ENCODE data around the gene DNAJC5. TPM values are rescaled to one million over a fixed set of nuclear protein-coding genes. Genes with fewer than 3 reads are reported as not detected.

Gene DNAJC5
- total RNA-seq, 4 donors from 2014 or later = 41.3 to 137 (median 113) TPM

DNA sequence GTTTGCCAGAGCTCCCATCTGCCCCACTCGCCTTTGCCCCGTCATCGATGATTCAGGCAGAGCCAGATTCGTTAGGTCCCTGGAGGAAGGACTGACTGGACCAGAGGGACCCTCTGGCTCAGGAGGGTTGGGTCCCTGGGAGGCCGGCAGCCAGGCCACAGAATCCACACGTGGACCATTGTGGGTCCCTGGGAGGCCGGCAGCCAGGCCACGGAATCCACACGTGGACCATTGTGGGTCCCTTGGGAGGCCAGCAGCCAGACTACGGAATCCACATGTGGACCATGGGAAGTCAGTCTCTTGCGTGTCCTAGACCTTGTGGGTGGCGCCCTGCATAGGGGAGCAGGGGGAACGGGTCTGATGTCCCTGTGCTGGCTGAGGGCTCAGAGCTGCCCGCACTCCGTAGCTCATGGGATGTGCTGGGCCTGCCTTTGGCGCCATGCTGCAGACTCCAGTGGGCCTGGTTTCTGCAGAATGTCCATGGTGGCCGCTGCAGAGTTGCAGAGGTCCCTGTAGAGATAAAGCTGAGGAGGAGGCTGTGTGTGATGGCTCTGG, 37.8 kb downstream of the DNAJC5 start:
- Histone ChIP-seq H3K4me3 (no peak overlapping the region), H3K4me1 (no peaks in the 10 kb centered on the region), H3K36me3 (peaks cover 0 to 87% (median 0%) of the 10 kb centered on the region in 3 donors), H3K27ac (no peak overlapping the region), H3K9me3 (no peaks in the 10 kb centered on the region), H3K27me3 (no peaks in the 10 kb centered on the region)
- no peak for TF ChIP-seq POLR2A (IDR thresholded peaks at IDR 0.05)
- TF ChIP-seq, protein P1, sequence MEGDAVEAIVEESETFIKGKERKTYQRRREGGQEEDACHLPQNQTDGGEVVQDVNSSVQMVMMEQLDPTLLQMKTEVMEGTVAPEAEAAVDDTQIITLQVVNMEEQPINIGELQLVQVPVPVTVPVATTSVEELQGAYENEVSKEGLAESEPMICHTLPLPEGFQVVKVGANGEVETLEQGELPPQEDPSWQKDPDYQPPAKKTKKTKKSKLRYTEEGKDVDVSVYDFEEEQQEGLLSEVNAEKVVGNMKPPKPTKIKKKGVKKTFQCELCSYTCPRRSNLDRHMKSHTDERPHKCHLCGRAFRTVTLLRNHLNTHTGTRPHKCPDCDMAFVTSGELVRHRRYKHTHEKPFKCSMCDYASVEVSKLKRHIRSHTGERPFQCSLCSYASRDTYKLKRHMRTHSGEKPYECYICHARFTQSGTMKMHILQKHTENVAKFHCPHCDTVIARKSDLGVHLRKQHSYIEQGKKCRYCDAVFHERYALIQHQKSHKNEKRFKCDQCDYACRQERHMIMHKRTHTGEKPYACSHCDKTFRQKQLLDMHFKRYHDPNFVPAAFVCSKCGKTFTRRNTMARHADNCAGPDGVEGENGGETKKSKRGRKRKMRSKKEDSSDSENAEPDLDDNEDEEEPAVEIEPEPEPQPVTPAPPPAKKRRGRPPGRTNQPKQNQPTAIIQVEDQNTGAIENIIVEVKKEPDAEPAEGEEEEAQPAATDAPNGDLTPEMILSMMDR (IDR thresholded peaks at IDR 0.05) = no peak
- DNase-seq = no peak

DNA sequence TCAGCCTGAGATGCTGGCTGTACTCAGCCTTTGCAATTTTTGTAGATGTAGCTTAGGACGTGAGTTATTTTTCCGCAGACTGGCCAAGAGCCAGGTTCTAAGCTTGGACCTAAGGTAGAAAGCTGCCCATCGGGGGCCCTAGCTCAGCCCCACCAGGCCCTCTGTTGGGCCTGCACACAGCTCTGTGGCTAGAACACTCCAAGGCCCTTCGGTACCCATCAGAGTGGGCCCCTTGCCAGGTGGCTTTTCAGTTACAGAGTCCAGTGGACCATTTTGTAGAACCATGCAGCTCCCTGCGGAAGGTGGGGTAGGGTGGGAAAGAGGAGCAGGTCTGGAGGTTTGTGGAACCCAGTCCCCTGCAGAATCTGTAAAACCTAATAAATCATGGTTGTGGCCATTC, 38.7 kb downstream of the DNAJC5 start:
- Histone ChIP-seq H3K27ac (no peak overlapping the region), H3K36me3 (peaks cover 0 to 85% (median 0%) of the 10 kb centered on the region in 3 donors), H3K27me3 (no peaks in the 10 kb centered on the region), H3K4me1 (no peaks in the 10 kb centered on the region), H3K4me3 (no peak overlapping the region), H3K9me3 (no peaks in the 10 kb centered on the region)
- TF ChIP-seq, protein P1 (IDR thresholded peaks at IDR 0.05) = no peak
- no peak for TF ChIP-seq POLR2A (IDR thresholded peaks at IDR 0.05)
- DNase-seq = no peak

DNA sequence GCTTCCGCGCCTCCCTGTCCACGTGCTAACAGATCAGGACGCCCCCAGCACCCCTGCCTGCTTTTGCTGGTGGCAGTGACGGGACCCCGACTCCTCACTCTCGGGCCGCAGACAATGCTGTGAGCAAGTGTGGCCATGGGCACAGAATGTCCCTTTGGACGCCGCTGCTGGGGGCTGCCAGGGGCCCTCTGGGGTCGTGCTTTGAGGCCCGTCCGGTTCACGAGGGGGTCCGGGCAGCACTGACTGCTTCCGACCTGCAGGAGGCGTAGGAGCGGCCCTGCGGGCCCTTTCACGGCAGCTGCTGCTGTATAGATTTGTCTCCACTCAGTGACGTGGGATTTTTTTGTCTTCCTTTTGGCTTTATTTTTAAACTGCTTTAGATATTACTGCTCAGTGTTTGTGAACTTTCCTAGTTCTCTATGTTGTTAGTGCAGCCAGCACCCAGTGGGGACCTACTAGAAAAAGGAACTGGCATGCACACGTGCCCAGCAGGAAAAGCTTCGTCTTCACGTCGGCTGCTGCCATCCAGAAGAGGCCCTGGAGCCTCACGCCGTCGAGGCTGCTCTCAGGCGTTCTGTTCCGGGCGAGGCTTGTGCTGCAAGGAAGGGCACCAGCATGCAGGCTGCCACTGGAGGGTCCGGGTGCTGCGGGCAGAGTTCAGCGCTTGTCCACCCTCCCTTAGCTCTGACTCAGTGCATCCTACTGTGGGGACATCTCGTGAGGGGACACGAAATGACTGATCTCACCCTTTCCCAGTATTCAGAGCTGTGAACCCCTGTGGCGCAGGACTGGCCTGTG, 39.5 kb downstream of the DNAJC5 start:
- DNase-seq = no peak
- H3K27me3 ChIP-seq = no peaks in the 10 kb centered on the region
- TF ChIP-seq POLR2A (IDR thresholded peaks at IDR 0.05) = no peak
- TF ChIP-seq, protein P1 (IDR thresholded peaks at IDR 0.05) = peak in 2 of 6 experiments; percentile 7 to 12
- no peaks in the 10 kb centered on the region for H3K4me1 ChIP-seq
- H3K4me3 ChIP-seq = no peak overlapping the region
- H3K27ac ChIP-seq = no peak overlapping the region
- no peaks in the 10 kb centered on the region for H3K9me3 ChIP-seq
- H3K36me3 ChIP-seq = peaks cover 0 to 85% (median 0%) of the 10 kb centered on the region in 3 donors

DNA sequence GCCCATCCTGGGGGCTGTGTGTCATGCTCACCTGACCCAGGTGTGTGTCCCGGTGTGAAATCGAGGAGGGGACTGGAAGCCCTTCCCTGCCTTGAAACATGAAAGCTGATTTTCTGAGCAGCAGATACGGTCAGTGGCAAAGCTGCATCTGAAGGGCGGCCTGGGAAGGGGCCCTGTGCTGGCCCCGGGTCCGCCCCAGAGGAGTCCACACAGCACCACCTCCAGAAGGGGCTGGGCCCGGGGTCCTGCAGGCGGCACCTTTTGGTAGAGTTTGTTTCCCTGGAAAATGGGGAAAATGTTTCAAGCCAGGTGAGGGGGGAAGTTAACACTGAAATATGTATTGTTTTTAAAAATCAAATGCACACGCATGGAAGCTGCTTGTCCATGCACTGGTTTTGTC, 40.5 kb downstream of the DNAJC5 start:
- Histone ChIP-seq H3K36me3 (peaks cover 0 to 84% (median 0%) of the 10 kb centered on the region in 3 donors), H3K4me1 (no peaks in the 10 kb centered on the region), H3K9me3 (no peaks in the 10 kb centered on the region), H3K4me3 (no peak overlapping the region), H3K27ac (no peak overlapping the region), H3K27me3 (no peaks in the 10 kb centered on the region)
- no peak for DNase-seq
- TF ChIP-seq, protein P1 (IDR thresholded peaks at IDR 0.05) = no peak
- no peak for TF ChIP-seq POLR2A (IDR thresholded peaks at IDR 0.05)

DNA sequence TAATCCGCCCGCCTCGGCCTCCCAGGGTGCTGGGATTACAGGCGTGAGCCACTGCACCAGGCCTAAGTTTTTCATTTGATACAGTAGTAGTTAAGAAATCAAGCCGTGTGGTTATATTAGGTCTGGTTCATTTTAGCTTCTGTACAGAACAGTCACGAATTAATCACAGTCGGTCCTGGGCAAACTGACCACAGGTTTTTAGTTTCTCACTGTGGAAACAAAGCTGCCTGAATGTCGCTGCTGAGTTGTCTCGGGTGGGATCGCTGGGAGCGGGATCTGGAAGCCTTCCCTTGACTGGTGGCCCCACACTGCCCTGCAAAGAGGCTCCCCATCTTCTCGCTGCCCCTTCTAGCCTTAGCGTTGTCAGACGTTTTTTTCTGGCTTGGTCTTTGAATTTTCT, 42.7 kb downstream of the DNAJC5 start:
- no peak for TF ChIP-seq POLR2A (IDR thresholded peaks at IDR 0.05)
- TF ChIP-seq, protein P1 (IDR thresholded peaks at IDR 0.05) = no peak
- no peaks in the 10 kb centered on the region for H3K27me3 ChIP-seq
- H3K9me3 ChIP-seq = no peaks in the 10 kb centered on the region
- no peak overlapping the region for H3K27ac ChIP-seq
- H3K4me3 ChIP-seq = no peak overlapping the region
- DNase-seq = no peak
- H3K4me1 ChIP-seq = peaks cover 0 to 4% (median 0%) of the 10 kb centered on the region in 4 donors
- peaks cover 0 to 80% (median 0%) of the 10 kb centered on the region in 3 donors for H3K36me3 ChIP-seq
